HG02870 (cell line): ENCODE results near the gene LEP.

ENCODE experiments used
- ATAC-seq: cut with Tn5 transposase; IDR thresholded peaks from one replicate; pipeline ENCODE4 v1.9.1; 2021; ENCODE audit warnings: mild to moderate bottlenecking, moderate library complexity; ENCODE audit not compliant: unreplicated experiment

LEP gene

DNA sequence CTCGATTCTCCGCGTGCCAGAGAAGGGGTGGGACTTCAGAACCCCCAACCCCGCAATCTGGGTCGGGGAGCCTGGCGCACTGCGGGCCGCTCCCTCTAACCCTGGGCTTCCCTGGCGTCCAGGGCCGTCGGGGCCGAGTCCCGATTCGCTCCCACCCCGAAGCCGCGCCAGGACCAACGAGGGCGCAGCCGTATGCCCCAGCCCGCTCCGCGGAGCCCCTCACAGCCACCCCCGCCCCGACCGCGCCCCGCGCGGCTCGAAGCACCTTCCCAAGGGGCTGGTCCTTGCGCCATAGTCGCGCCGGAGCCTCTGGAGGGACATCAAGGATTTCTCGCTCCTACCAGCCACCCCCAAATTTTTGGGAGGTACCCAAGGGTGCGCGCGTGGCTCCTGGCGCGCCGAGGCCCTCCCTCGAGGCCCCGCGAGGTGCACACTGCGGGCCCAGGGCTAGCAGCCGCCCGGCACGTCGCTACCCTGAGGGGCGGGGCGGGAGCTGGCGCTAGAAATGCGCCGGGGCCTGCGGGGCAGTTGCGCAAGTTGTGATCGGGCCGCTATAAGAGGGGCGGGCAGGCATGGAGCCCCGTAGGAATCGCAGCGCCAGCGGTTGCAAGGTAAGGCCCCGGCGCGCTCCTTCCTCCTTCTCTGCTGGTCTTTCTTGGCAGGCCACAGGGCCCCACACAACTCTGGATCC is at the start of gene LEP:
Gene LEP (plus strand): TSS at position 583 of the 691 bp plus-strand sequence. CDS start 10,741 bp downstream, outside the sequence.
- ATAC-seq = no peak

DNA sequence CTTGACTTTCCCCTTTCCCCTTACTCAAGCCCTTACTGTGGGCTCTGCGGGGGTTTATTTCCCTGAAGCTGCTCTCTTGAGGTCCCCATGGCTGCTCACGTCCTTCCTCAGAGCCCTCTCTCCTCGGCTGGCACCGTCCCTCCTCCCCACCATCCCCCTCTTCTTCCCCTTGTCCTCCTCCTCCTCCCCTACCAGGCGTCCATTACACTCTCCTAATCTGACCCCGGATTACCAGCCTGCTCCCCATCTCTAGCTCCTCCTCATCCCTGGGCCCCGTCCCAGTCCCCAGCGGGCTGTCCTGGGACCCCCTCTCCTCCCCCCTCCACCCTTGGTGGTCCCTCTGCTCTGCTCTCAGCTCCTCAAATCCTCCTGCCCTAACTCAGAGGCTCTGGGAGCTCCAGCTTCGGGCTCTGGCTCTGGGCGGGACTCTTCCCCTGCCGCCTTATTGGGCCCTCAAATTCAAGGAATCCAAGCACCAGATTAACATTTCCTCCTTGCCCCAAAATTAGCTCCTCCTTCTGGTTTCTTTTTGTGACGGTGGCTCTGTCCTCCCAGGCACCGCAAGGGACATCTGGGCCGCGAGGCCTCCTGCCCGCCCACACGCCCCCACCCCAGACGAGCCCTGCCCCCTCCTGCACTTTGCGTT is 48.5 kb upstream of the LEP start:
- ATAC-seq = no peak

DNA sequence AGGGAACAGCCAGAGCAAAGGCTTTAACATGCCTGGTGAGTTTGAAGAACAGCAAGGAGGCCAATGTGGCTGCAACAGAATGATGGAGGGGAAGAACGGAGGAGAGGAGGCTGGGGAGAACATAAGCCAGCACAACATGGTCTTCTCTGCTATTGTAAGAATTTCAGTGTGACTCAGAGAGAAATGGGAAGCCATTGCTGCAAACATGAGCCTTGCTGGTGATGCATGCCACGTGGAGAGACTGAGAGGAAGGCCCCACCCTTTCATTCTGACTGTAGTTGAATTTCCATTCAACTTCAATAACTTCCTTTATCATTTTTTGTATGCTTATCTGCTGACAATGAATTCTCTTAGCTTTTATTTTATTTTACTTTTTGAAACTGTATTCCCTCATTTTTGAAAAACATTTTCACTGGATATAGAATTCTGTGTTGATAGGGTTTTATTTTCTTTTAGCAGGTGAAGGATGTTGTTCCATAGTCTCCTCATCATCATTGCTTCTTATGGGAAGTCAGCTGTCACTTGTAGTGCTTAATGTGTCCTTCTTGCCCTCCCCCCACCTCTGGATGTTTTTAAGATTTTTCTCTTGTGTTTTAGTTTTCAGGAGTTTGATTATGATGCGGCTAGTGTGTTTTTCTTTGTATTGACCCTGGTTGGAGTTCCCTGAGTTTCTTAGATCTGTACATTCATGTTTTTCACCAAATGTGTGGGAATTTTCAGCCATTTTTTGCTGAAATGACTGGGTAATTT is 46.4 kb upstream of the LEP start:
- ATAC-seq = no peak

DNA sequence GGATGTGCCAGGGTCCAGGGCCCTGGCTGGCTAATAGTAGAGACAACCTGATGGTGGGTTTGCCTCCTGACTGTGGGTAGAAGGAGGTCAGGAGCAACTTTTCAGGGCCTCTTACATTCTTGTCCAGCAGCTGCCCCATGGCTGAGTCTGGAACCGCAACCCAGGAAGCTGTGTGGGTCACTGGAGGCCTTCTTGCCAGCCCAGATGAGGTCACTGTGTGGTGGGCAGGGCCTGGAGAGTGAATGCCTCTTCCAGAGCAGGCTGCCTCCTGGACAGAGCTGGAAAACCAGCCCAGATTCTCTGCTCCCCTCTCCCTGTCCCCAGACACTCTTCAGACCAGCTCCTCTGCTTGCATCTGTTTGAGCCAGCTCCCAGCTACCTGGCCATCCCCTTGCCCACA is 43.5 kb upstream of the LEP start:
- ATAC-seq = no peak

DNA sequence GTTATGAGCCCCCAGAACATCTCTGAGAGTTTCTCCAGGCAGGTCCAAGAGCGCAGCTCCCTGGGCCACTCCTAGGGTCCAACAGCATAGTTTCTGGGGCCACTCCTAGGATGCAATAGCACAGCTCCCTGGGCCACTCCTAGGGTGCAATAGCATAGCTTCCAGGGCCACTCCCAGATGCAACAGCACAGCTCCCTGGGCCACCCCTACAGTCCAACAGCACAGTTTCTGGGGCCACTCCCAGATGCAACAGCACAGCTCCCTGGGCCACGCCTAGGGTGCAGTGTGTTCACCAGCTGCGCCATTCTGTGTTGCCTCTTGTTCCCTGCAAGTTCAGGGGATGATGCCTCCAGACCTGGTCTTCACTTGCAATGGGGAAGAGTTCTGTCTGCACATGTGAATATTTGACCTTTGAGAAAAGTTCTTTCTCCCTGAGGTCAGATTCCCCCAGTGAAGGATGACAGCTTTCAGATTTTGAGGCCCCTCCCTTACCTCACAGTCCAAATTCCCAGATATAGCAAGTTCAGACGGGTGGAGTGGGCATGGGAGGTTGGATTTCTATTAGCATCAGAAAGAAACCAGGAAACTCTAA is 43.0 kb upstream of the LEP start:
- ATAC-seq = no peak

DNA sequence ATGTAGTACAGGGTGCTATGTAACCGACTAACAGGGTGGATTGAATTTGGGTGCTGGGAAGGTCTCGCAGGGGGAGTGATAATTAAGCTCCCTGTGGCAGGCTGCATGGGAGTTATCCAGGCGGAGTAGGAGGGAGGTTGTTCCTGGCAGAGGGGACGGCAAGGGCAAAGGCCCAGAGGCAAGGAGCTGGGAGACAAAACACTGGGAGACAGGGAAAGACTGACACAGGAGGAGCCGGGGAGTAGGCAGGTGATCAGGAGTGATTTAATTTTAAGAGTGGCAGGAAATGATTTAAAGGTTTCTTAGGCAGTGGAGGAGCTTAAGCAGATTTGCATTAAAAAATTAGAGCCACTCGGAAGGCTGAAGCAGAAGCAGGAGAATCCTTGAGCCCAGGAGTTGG is 40.7 kb upstream of the LEP start:
- ATAC-seq = no peak

DNA sequence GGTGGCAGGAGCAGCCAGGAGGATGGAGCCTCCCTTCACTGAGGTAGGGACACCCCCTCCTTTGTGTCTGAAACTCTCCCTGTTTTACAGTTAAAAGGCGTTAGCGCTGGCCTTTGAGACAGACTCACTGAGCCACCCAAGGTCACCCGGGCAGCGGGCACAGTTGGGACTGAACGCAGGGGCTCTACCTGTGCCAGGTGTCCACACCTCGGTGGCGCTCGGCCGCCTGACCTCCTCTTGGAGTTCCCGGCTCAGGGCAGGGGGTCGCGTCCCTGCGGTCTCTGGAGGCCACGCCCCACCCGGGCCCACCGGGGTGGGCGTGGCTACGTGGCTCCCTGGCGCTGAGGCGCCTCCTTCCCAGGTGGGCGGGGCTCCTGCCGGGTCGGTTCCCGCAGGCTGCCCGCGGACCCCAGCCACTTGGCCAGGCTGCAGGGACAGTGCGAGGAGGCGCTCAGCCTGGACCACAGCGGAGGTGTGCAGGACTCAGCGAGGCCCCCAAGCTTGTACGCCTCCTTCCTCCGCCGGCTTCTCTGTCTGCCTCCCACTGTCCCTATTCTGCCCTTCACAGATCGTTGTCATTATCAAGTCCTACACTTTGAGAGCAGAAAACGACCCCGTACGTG is 39.9 kb upstream of the LEP start:
- ATAC-seq = no peak

DNA sequence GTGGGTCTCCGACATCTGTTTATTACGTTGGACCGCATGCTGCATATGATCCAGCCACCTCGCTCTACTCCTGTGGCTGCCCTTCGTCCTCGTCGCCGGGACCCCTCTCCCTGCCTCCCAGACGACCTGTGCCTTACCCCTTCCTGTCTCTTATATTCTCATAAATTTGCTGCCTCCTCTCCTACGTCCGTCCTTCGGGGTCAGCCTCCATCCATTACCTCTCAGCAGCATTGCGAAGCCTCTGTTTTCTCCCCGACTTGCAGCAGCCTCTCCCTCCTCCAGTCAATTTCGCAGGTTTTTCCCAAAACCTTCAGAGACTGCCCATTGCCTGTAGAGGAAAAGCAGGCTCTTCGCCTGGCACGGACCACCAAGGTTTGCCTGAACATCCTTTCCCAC is 39.4 kb upstream of the LEP start:
- no peak for ATAC-seq

DNA sequence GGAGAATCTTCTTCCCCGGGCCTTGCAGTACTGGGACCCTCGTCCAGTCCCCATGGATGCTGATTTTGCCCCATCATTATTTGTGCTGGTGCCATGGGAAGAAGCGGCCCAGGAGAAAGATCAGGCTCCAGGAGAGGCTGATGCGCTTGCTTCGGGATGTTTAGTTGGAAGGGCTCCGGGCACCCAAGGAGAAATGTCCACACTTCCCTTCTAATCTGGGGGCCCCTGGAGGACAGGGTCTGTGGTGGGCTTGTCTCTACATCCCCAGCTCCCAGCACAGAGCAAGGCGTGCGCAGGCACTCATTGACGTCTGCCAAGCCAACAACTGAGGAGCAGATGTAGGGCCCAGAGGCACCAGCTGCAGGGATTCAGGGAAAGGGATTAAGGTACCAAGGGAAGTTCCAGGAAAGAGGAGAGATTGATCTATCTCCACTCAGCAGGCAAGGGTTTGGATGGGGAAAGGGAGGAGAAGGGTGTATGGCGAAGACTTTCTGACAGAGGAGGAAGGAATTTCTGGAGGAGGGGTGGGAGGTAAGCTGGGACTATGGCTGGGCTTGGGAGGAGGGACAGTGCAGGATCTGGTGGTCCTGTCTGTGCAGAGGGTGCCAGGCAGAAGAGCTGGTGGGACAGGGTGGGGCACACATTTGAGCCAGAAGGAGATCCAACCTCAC is 38.7 kb upstream of the LEP start:
- no peak for ATAC-seq

DNA sequence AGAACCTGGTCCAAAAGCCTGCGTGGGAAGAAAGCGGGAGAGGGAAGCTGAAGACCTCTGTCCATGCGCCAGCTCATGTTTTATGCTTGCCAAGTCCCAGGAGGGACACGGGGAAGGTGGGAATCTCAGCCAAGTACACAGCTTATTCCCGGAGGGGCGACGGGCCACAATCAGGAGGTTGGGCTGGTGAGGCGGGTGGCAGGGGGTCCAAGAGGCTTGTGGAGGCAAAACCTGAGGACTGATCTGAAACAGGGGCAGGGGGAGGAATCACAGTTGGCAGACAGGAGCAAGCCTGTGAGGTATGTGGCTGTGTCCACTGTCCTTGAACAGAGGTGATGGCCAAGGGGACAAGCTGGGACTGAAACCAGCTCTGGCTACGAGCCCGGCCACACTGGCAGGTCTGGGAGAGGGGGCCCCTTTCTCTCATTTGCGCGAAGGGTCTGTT is 38.0 kb upstream of the LEP start:
- ATAC-seq = no peak

DNA sequence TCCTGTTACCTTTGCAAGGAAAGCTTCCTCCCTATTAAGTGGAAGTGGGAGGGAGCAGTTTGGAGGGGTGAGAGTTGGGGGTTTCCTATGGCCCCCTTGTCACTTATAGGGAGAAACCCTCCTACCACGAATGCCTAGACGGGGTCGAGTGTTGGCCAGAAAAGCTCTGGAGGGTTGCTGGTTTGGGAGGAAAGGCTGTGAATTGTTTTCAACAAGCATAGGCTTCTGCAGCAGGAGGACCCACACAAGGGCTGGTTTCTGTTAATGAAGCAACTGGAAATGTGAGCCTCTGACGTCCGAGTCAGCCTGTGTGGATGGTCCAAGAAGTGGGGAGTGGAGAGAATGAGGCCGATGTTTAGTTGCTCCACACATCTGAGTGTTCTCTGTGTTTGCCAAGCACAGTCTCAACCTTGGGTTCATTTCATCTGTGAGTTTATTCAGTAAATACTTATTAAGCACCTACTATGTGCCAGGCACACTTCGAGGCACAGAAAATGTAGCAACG is 37.3 kb upstream of the LEP start:
- no peak for ATAC-seq

DNA sequence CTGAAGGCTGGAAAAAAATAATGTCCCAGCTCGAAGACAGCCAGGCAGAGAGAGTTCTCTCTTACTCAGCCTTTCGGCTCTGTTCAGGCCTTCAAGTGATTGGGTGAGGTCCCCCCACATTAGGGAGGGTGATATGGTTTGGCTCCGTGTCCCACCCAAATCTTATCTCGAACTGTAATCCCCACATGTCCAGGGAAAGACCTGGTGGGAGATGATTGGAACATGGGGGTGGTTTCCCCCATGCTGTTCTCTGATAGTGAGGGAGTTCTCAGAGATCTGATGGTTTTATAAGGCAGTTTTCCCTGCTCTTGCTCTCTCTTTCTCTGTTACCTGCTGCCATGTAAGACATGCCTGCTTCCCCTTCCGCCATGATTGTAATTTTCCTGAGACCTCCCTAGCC is 36.6 kb upstream of the LEP start:
- no peak for ATAC-seq

DNA sequence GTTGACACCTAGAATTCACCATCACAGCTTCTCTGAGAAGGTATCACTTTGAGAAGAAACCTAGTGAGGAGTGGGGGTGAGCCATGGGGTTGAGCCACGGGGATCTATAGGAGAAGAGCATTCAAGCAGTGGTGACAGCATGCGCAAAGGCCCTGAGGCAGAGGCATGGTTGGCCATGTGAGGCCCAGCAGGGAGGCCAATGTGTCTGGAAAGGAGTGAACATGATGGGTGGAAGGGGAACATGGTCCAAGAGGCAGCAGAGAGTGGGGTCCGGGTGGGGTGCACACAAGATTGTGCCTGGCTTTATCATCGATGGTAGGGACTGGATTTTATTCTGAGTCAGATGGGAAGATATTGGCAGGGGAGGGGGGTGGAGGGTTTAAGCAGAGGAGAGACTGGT is 36.0 kb upstream of the LEP start:
- ATAC-seq = no peak

DNA sequence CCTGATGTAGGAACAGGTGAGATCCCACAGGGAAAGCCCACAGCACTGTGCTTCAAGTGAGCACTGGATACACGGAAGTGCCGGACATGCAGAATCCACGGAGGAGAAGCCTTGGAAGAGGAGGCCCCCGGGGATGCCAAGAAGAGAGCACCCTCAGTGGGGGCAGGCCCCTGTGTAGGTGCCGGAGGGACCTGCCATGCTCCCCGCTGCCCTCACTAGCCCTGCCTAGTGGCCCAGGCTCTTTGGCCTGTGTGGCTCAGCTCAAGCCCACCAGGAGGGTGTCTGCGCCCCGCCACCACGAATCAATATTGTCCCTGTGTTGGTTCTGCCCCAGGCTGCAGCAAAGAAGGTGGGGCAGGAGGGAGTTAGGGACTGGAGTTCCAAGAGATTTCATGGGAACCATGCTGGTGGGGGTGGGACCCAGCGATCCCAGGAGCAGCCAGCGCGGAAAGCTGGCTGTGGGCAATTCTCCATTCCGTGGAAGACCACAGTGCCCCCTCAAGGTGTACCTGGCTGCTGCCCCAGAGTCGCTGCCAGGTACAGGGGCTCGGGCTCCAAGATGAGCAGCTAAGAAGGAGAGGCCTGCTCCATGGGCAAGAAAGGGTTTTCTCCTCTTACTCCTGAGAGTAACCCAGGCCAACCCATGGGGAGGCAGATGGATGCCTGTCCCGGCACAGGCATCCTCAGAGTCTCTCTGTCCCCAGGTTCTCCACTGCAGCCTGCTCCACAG is 34.9 kb upstream of the LEP start:
- no peak for ATAC-seq

DNA sequence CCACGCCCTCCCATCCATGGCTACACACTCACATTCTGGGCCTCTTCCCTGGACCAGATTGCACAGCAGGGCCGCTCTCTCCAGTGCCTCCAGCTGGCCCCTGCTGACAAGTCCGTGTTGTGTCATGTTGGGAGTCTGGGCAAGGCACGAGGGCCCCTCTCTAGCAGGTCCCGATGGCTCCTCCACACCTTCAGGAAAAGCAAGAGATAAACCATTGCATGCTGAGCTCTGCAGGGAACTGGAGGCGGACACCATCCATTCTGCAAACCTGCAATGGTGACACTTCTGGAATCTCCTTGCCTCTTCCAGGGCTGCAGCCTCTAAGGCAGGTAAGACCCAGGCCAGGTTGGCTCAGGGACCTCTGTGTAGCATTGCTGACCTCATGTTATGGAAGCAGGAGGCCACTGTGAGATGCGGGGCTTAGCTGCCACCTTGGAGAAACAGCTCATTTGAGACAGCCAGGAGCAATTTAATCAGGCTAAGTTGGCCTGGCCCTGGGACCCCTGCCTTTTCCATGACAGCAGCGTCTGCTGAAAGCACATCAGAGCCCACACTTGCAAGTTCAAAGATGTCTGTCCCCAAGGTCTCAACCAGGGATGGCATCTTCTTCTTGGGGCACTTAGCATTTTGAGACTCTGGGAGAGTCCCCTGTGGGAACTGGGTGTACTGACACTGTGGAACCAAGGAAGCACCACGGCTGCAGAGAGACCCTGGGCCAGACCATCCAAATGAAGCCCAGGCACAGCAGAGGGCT is 34.2 kb upstream of the LEP start:
- no peak for ATAC-seq

DNA sequence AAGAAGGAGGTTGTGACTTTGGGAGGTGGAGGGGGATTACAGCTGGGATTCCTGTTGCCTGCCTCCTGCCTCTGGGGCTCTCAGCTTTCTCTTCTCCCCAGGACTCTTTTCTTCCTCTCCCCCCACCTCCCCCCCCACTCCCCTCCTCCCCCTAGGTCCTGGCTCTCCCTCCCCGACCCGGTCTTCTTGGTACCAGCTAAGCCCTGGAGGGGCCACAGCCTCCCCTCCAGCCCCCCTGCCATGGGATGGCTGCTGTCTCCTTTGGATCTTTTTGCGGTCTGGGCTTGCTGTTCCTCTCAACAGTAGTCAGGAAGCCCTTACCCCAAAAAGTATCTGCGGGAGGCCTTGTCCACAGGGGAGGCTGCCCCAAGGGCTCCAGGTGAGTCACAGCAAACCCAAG is 33.5 kb upstream of the LEP start:
- no peak for ATAC-seq

DNA sequence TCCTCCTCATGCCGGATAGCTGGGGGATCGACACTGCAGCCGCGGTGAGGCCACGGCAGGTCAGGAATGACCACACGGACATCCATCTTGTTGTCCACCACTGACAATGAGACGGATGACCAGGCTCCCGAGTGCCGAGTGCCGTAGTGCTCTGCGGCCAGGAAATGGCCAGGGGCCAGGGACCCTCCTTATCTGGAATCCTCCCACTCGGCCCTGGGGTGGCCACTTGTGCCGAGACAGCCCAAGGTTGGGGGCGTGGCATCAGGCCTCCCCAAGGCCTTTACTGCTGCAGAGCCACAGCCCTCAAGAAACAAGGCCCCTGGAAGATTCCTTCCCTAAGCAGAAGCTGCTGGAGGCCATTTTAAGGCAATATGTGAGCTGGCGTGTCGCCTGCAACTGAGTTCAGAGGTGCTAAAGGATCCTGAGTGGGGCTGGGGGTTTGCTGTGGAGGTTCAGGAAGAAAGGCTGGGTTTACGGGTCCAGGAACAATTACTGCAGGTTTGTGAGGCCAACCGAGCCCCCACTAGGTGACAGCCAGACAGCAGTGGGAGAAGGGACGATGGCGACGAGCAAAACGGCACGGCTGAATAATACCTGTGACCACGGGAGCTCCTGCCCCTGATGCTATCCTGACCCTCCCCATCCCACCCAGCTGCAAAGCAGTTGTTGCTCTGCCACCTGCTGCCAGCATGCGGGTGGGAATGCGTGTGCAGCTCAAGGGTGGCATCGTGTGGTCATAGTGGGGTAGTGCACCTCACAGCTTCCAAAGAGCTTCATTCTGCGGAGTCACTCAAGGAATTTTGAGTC is 31.6 kb upstream of the LEP start:
- ATAC-seq = peak; percentile 71

DNA sequence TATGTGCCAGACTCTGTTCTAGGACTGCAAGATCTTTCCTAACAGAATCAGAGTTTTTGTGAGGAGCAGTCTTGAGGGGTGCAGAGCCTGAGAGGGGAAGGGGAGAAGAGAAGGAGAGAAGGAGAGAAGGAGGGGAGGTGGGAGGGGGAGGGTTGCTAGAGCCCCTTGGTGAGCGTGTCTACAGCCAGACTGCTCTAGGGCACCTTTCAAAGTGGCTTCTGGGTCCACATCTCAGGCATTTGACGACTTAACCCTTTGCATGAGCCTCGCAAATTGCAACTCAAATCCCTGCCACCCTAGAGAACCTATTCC is 31.1 kb upstream of the LEP start:
- no peak for ATAC-seq
